T-helper 1 cell treated with Interleukin-12 subunit alpha and Interleukin-12 subunit beta and Interleukin-4 antibody, amounts not matched to agents 30 μg/mL and 1 μg/mL, for 36 hours (primary cell): ENCODE measurements around the gene PECR.
A peak's percentile ranks its signal among the peaks of the same experiment; 100 is the strongest.
"Not testable (repeated sequence)": the region's sequence is repeated elsewhere in the genome, so short reads cannot be mapped to it uniquely, and the experiment has no call there.

ENCODE experiments used
- H3K27ac Mint-ChIP-seq: one replicate; pipeline ENCODE4 v1.8.0; 2021; ENCODE audit warnings: mild to moderate bottlenecking, mixed read lengths
- H3K27me3 Mint-ChIP-seq: one replicate; pipeline ENCODE4 v1.8.0; 2021; ENCODE audit warnings: low read depth, mixed read lengths
- H3K36me3 Mint-ChIP-seq: one replicate; pipeline ENCODE4 v1.8.0; 2021; ENCODE audit warnings: low read depth, mixed read lengths
- H3K4me1 Mint-ChIP-seq: one replicate; pipeline ENCODE4 v1.8.0; 2021; ENCODE audit warnings: low read depth, mixed read lengths
- H3K4me3 Mint-ChIP-seq: one replicate; pipeline ENCODE4 v1.8.0; 2021; ENCODE audit warnings: mild to moderate bottlenecking, moderate library complexity, mixed read lengths
- H3K9me3 Mint-ChIP-seq: one replicate; pipeline ENCODE4 v1.8.0; 2021; ENCODE audit warnings: mixed read lengths

PECR gene

GRCh38 chr2:216002101-216002678 is 79.4 kb downstream of the PECR start:
- H3K9me3 Mint-ChIP-seq = no peaks in the 10 kb centered on the region
- H3K27me3 Mint-ChIP-seq = no peaks in the 10 kb centered on the region
- H3K4me1 Mint-ChIP-seq = peaks cover 35% of the 10 kb centered on the region
- peaks cover 8% of the 10 kb centered on the region for H3K36me3 Mint-ChIP-seq
- peak overlapping the region; percentile 54 for H3K27ac Mint-ChIP-seq
- peak overlapping the region; percentile 0 for H3K4me3 Mint-ChIP-seq

GRCh38 chr2:216001216-216002100 is 80.2 kb downstream of the PECR start:
- H3K9me3 Mint-ChIP-seq = no peaks in the 10 kb centered on the region
- H3K36me3 Mint-ChIP-seq = peaks cover 8% of the 10 kb centered on the region
- no peak overlapping the region for H3K4me3 Mint-ChIP-seq
- H3K27ac Mint-ChIP-seq = no peak overlapping the region
- peaks cover 29% of the 10 kb centered on the region for H3K4me1 Mint-ChIP-seq
- H3K27me3 Mint-ChIP-seq = no peaks in the 10 kb centered on the region

GRCh38 chr2:215998636-215999035 is 83.0 kb downstream of the PECR start:
- H3K4me3 Mint-ChIP-seq = no peak overlapping the region
- no peak overlapping the region for H3K27ac Mint-ChIP-seq
- no peaks in the 10 kb centered on the region for H3K27me3 Mint-ChIP-seq
- no peaks in the 10 kb centered on the region for H3K9me3 Mint-ChIP-seq
- peaks cover 11% of the 10 kb centered on the region for H3K4me1 Mint-ChIP-seq
- peaks cover 13% of the 10 kb centered on the region for H3K36me3 Mint-ChIP-seq

DNA sequence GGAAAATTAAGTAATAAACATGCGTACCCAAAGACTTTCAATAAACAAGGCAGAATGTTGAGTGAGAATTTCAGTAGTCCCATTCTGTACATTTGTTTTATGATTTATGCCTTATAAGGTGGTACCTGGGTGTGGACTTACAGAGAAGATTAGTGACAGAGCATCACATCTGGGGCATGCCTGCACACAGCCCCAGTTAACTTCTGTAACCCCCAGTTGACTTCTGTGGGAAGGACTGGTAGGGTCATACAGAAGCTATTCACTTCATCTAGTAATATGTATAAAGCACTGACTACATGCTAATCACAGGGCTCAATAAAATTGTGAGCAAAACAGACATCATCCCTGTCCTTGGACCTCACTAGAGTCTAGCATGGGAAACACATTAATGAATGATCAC is 84.4 kb downstream of the PECR start:
- Mint-ChIP-seq H3K27me3 (no peaks in the 10 kb centered on the region), H3K36me3 (peaks cover 22% of the 10 kb centered on the region)

DNA sequence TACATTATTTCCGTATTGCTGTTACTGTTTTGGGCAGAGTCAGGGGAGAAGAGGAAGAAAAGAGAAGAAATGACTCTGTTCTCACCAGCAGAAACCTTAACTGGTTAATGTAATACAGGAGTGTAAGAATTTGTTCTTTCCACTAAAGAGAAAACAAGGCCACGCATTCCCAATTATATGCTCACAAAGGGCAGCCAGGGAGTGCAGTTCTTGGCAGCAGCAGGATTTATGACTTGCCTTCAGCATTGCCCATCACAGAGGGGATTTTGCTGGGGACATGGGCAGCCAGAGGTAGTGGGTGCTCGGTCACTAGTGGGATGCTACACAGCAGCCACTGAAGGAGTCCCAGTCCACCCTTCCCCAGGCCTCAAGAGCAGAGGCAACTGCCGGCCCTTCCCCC is 86.7 kb downstream of the PECR start:
- no peak overlapping the region for H3K4me3 Mint-ChIP-seq
- H3K4me1 Mint-ChIP-seq = peaks cover 4% of the 10 kb centered on the region
- peaks cover 26% of the 10 kb centered on the region for H3K9me3 Mint-ChIP-seq
- H3K36me3 Mint-ChIP-seq = peaks cover 40% of the 10 kb centered on the region
- H3K27ac Mint-ChIP-seq = no peak overlapping the region
- no peaks in the 10 kb centered on the region for H3K27me3 Mint-ChIP-seq

More for the DNA sequence above, 84.4 kb downstream of the PECR start:
- H3K4me1 Mint-ChIP-seq = peaks cover 4% of the 10 kb centered on the region
- no peak overlapping the region for H3K4me3 Mint-ChIP-seq
- peak overlapping the region; percentile 70 for H3K27ac Mint-ChIP-seq
- peaks cover 4% of the 10 kb centered on the region for H3K9me3 Mint-ChIP-seq

GRCh38 chr2:215988556-215989207 is 92.9 kb downstream of the PECR start:
- Mint-ChIP-seq H3K9me3 (peaks cover 41% of the 10 kb centered on the region), H3K36me3 (peaks cover 52% of the 10 kb centered on the region)
- H3K27me3 Mint-ChIP-seq, H3K27ac Mint-ChIP-seq, H3K4me1 Mint-ChIP-seq, H3K4me3 Mint-ChIP-seq: not testable (repeated sequence)
